Thyroid gland (tissue), 4 donors: ENCODE data around the gene CLDN22. TPM values are rescaled to one million over a fixed set of nuclear protein-coding genes. Genes with fewer than 3 reads are reported as not detected.
"Not testable (repeated sequence)": the region's sequence is repeated elsewhere in the genome, so short reads cannot be mapped to it uniquely, and the experiment has no call there.

Experiments
- DNase-seq, 2 donors: peaks; one replicate each; pipeline ENCODE4 v3.0.0-alpha.2; 2019
- H3K27ac ChIP-seq, 3 donors: fragments of 200-600 bp; sonication (generic); 1 replicate in 2 of 3; 2 replicates in 1 of 3; pipeline ENCODE4 v1.5.1; 2016 to 2019; ENCODE audit warnings: mild to moderate bottlenecking in 1 of 3, moderate library complexity in 1 of 3
- H3K27me3 ChIP-seq: fragments of 200-600 bp; sonication (generic); one replicate; pipeline ENCODE4 v1.5.1; 2019
- H3K36me3 ChIP-seq, 2 donors: fragments of 200-600 bp; sonication (generic); one replicate each; pipeline ENCODE4 v1.5.1; 2016 to 2019
- H3K4me1 ChIP-seq, 2 donors: fragments of 200-600 bp; sonication (generic); one replicate each; pipeline ENCODE4 v1.5.1; 2017 to 2019
- H3K4me3 ChIP-seq, 3 donors: fragments of 200-600 bp; sonication (generic); replicated peaks in 1 of 3; 1 replicate in 2 of 3; 2 replicates in 1 of 3; pipeline ENCODE4 v1.5.1; 2016; ENCODE audit warnings: mild to moderate bottlenecking in 1 of 3
- H3K9me3 ChIP-seq: fragments of 200-600 bp; sonication (generic); one replicate; pipeline ENCODE4 v1.5.1; 2017
- CTCF ChIP-seq, 6 experiments: fragments of 200-600 bp in 3 of 6; fragments of 450-650 bp in 3 of 6; sonication (generic) in 3 of 6; IDR thresholded peaks; one replicate each; pipeline ENCODE4 v1.5.1; 2016 to 2019; ENCODE audit warnings: antibody characterized with exemption in 6 of 6, mild to moderate bottlenecking in 2 of 6, inconsistent platforms in 1 of 6, moderate library complexity in 1 of 6
- POLR2A ChIP-seq, 2 donors: fragments of 450-650 bp; IDR thresholded peaks; one replicate each; pipeline ENCODE4 v1.6.1; 2017; ENCODE audit warnings: antibody characterized with exemption in 2 of 2, mild to moderate bottlenecking in 2 of 2, moderate library complexity in 1 of 2
- WGBS, 2 donors: methylation state at CpG; one replicate each; pipeline ENCODE4 v1.1.5; 2017; 5-methylcytosine and 5-hydroxymethylcytosine counted together
- intact Hi-C: fragments of 100-400 bp; cut with DNase I; formaldehyde crosslinking; loops from one replicate; pipeline ENCODE4 v1.15.1; 2023
- total RNA-seq, 4 donors: library from RNA; depleted of rRNA; stranded (reverse); fragments of >200 nt; gene quantifications; one replicate each; pipeline ENCODE4 v1.2.3, GENCODE V29; 2016

The CLDN22 gene
- total RNA-seq, 4 donors from 2014 or later = not detected

GRCh38 chr4:183326853-183327252, 6.8 kb upstream of the CLDN22 start:
- H3K27me3 ChIP-seq = no peaks in the 10 kb centered on the region
- no peak overlapping the region for H3K27ac ChIP-seq
- intact Hi-C loops = no loop called here
- no peaks in the 10 kb centered on the region for H3K9me3 ChIP-seq
- 62 to 86% methylated on average over 2 of the region's 2 CpGs for WGBS, 2 donors
- no peak for DNase-seq
- H3K4me3 ChIP-seq = no peak overlapping the region
- no peaks in the 10 kb centered on the region for H3K36me3 ChIP-seq
- TF ChIP-seq CTCF (IDR thresholded peaks at IDR 0.05) (no peak), POLR2A (IDR thresholded peaks at IDR 0.05) (no peak)
- no peaks in the 10 kb centered on the region for H3K4me1 ChIP-seq

GRCh38 chr4:183326387-183326786, 6.3 kb upstream of the CLDN22 start:
- H3K4me1 ChIP-seq, intact Hi-C loops, DNase-seq, H3K36me3 ChIP-seq, H3K27ac ChIP-seq, H3K4me3 ChIP-seq, H3K27me3 ChIP-seq, H3K9me3 ChIP-seq: not testable (repeated sequence)
- WGBS, 2 donors = 93 to 96% methylated on average over 6 of the region's 6 CpGs

- no peak for DNase-seq
- Histone ChIP-seq H3K4me1 (no peaks in the 10 kb centered on the region), H3K9me3 (no peaks in the 10 kb centered on the region), H3K36me3 (no peaks in the 10 kb centered on the region), H3K4me3 (no peak overlapping the region), H3K27ac (no peak overlapping the region), H3K27me3 (no peaks in the 10 kb centered on the region)
- no peak for TF ChIP-seq CTCF (IDR thresholded peaks at IDR 0.05)
- no peak for TF ChIP-seq POLR2A (IDR thresholded peaks at IDR 0.05)
- WGBS, 2 donors = 88 to 97% methylated on average over 4 to 7 of the region's 7 CpGs
- intact Hi-C loops = no loop called here
Measured at GRCh38 chr4:183324619-183325018, 4.5 kb upstream of the CLDN22 start.

GRCh38 chr4:183324056-183324455, 4.0 kb upstream of the CLDN22 start:
- H3K36me3 ChIP-seq, intact Hi-C loops, H3K4me3 ChIP-seq, H3K4me1 ChIP-seq, H3K27me3 ChIP-seq, H3K9me3 ChIP-seq, H3K27ac ChIP-seq, DNase-seq: not testable (repeated sequence)
- WGBS, 2 donors = 94 to 96% methylated on average over 11 of the region's 11 CpGs

GRCh38 chr4:183323295-183323694, 3.2 kb upstream of the CLDN22 start:
- no peaks in the 10 kb centered on the region for H3K27me3 ChIP-seq
- H3K4me1 ChIP-seq = no peaks in the 10 kb centered on the region
- no peak overlapping the region for H3K27ac ChIP-seq
- no peak for TF ChIP-seq CTCF (IDR thresholded peaks at IDR 0.05)
- intact Hi-C loops = no loop called here
- H3K36me3 ChIP-seq = no peaks in the 10 kb centered on the region
- no peaks in the 10 kb centered on the region for H3K9me3 ChIP-seq
- 83 to 86% methylated on average over 6 of the region's 6 CpGs for WGBS, 2 donors
- no peak overlapping the region for H3K4me3 ChIP-seq
- DNase-seq = no peak

GRCh38 chr4:183322326-183322725, 2.2 kb upstream of the CLDN22 start, which contains the start of gene CLDN24:
Gene CLDN24 (minus strand): TSS chr4:183322426. CDS start chr4:183322426, 0 bp downstream.
- Histone ChIP-seq H3K36me3 (no peaks in the 10 kb centered on the region), H3K4me1 (no peaks in the 10 kb centered on the region), H3K27me3 (no peaks in the 10 kb centered on the region), H3K27ac (no peak within 1 kb of the TSS), H3K9me3 (no peaks in the 10 kb centered on the region), H3K4me3 (no peak within 1 kb of the TSS)
- TF ChIP-seq CTCF (IDR thresholded peaks at IDR 0.05) (no peak), POLR2A (IDR thresholded peaks at IDR 0.05) (no peak)
- 95 to 96% methylated on average over 5 of the region's 5 CpGs for WGBS, 2 donors
- intact Hi-C loops = no loop called here
- DNase-seq = no peak
